CD14-positive monocyte (primary cell): Measurements from ENCODE around the gene EEF1AKMT2. TPM values are rescaled to one million over a fixed set of nuclear protein-coding genes. Genes with fewer than 3 reads are reported as not detected.
"Not testable (repeated sequence)": the region's sequence is repeated elsewhere in the genome, so short reads cannot be mapped to it uniquely, and the experiment has no call there.

Experiments used
- DNase-seq, 3 donors: peaks; one replicate each; pipeline ENCODE4 v3.0.0-alpha.2; 2011 to 2022
- H2AFZ ChIP-seq: 2 replicates; pipeline ENCODE4 v1.6.0; 2012; ENCODE audit warnings: mild to moderate bottlenecking, low read depth, low read length, inconsistent platforms; ENCODE audit not compliant: insufficient read depth, poor library complexity, severe bottlenecking
- H3K27ac ChIP-seq, 2 donors: 1 replicate in 1 of 2; 2 replicates in 1 of 2; pipeline ENCODE4 v1.5.1; 2012 to 2013; ENCODE audit warnings: low read length in 2 of 2, control low read depth in 1 of 2, inconsistent platforms in 1 of 2, low read depth in 1 of 2, mild to moderate bottlenecking in 1 of 2
- H3K27me3 ChIP-seq, 2 donors: one replicate each; pipeline versions ENCODE4 v1.6.0 to v1.6.1; 2011 to 2013; ENCODE audit warnings: low read length in 2 of 2; ENCODE audit not compliant: control insufficient read depth in 2 of 2, insufficient read depth in 2 of 2
- H3K36me3 ChIP-seq, 2 donors: replicated peaks in 1 of 2; 1 replicate in 1 of 2; 2 replicates in 1 of 2; pipeline versions ENCODE4 v1.5.1 to v1.6.1; 2012 to 2013; ENCODE audit warnings: low read length in 2 of 2, control low read depth in 1 of 2, inconsistent platforms in 1 of 2, mild to moderate bottlenecking in 1 of 2; ENCODE audit not compliant: insufficient read depth in 2 of 2, control insufficient read depth in 1 of 2
- H3K4me1 ChIP-seq, 2 donors: 1 replicate in 1 of 2; 2 replicates in 1 of 2; pipeline versions ENCODE4 v1.5.1 to v1.6.1; 2012 to 2013; ENCODE audit warnings: low read length in 2 of 2, control low read depth in 1 of 2, inconsistent platforms in 1 of 2, mild to moderate bottlenecking in 1 of 2, moderate library complexity in 1 of 2; ENCODE audit not compliant: insufficient read depth in 2 of 2, control insufficient read depth in 1 of 2
- H3K4me2 ChIP-seq: replicated peaks from 2 replicates; pipeline ENCODE3; 2012; ENCODE audit warnings: low read length, moderate library complexity, mild to moderate bottlenecking; ENCODE audit not compliant: poor library complexity, severe bottlenecking; ENCODE audit errors: extremely low read depth
- H3K4me3 ChIP-seq, 3 experiments: fragments of 200-600 bp in 1 of 3; sonication (generic) in 1 of 3; replicated peaks in 1 of 3; 1 replicate in 2 of 3; 2 replicates in 1 of 3; pipeline ENCODE4 v1.5.1; 2011 to 2013; ENCODE audit warnings: low read length in 3 of 3, mild to moderate bottlenecking in 3 of 3, control low read depth in 2 of 3, low read depth in 2 of 3, inconsistent platforms in 1 of 3, moderate library complexity in 1 of 3
- H3K79me2 ChIP-seq: 2 replicates; pipeline ENCODE4 v1.6.0; 2012; ENCODE audit warnings: mild to moderate bottlenecking, control low read depth, inconsistent platforms, low read length, moderate library complexity; ENCODE audit not compliant: insufficient read depth
- H3K9ac ChIP-seq: 2 replicates; pipeline ENCODE4 v1.6.0; 2017; ENCODE audit warnings: low read length, mild to moderate bottlenecking; ENCODE audit not compliant: insufficient read depth, poor library complexity, severe bottlenecking
- H3K9me3 ChIP-seq, 2 donors: replicated peaks in 1 of 2; 1 replicate in 1 of 2; 2 replicates in 1 of 2; pipeline versions ENCODE4 v1.5.1 to v1.6.1; 2012 to 2013; ENCODE audit warnings: low read length in 2 of 2, control low read depth in 1 of 2; ENCODE audit not compliant: control insufficient read depth in 1 of 2, insufficient read depth in 1 of 2
- H4K20me1 ChIP-seq: 2 replicates; pipeline ENCODE4 v1.6.0; 2012; ENCODE audit warnings: mild to moderate bottlenecking, low read length, control low read depth, moderate library complexity; ENCODE audit not compliant: insufficient read depth
- H3K27ac Mint-ChIP-seq, 7 donors: one replicate each; pipeline ENCODE4 v1.8.0; 2020; ENCODE audit warnings: mild to moderate bottlenecking in 7 of 7, mixed read lengths in 7 of 7, moderate library complexity in 6 of 7, inconsistent platforms in 2 of 7
- H3K27me3 Mint-ChIP-seq, 3 donors: one replicate each; pipeline ENCODE4 v1.8.0; 2021 to 2022; ENCODE audit warnings: low read depth in 3 of 3, mild to moderate bottlenecking in 3 of 3, mixed read lengths in 3 of 3, moderate library complexity in 3 of 3, inconsistent platforms in 1 of 3
- H3K36me3 Mint-ChIP-seq, 2 donors: one replicate each; pipeline ENCODE4 v1.8.0; 2020; ENCODE audit warnings: mixed read lengths in 2 of 2, inconsistent platforms in 1 of 2, mild to moderate bottlenecking in 1 of 2
- H3K4me1 Mint-ChIP-seq: one replicate; pipeline ENCODE4 v1.8.0; 2020; ENCODE audit warnings: mild to moderate bottlenecking, mixed read lengths
- H3K4me3 Mint-ChIP-seq, 2 donors: one replicate each; pipeline ENCODE4 v1.8.0; 2020; ENCODE audit warnings: mild to moderate bottlenecking in 2 of 2, mixed read lengths in 2 of 2, moderate library complexity in 1 of 2
- H3K9me3 Mint-ChIP-seq, 7 donors: one replicate each; pipeline ENCODE4 v1.8.0; 2020 to 2022; ENCODE audit warnings: mixed read lengths in 7 of 7, mild to moderate bottlenecking in 6 of 7, moderate library complexity in 6 of 7, inconsistent platforms in 2 of 7
- CTCF ChIP-seq: fragments of 200-600 bp; IDR thresholded peaks from one replicate; pipeline ENCODE4 v1.8.0; 2022; ENCODE audit warnings: antibody characterized with exemption, mild to moderate bottlenecking
- WGBS: methylation state at CpG from one replicate; pipeline ENCODE4 v1.1.5; 2013; ENCODE audit warnings: missing lambda C conversion rate; ENCODE audit not compliant: insufficient coverage; 5-methylcytosine and 5-hydroxymethylcytosine counted together
- intact Hi-C, 2 donors: fragments of 100-400 bp; cut with micrococcal nuclease; formaldehyde crosslinking; loops; one replicate each; pipeline versions ENCODE4 v1.15.0 to v1.15.1; 2023
- polyA plus RNA-seq, 3 donors: library from polyadenylated mRNA; depleted of rRNA in 1 of 3; unstranded in 2 of 3; stranded (reverse) in 1 of 3; fragments of 300-500 nt in 2 of 3; fragments of >200 nt in 1 of 3; fragmentation: Illumina TruSeq in 2 of 3; gene quantifications; 1 replicate in 2 of 3; 2 replicates in 1 of 3; pipeline ENCODE4 v1.2.3, GENCODE V29; 2012 to 2021

Gene EEF1AKMT2
- polyA plus RNA-seq, 3 donors, result 7.6 to 13.6 (median 8.2) TPM

GRCh38 chr10:124826262-124826661 lies 34.6 kb upstream of the EEF1AKMT2 start:
- Mint-ChIP-seq H3K4me3 (no peak overlapping the region), H3K4me1 (no peaks in the 10 kb centered on the region), H3K27ac (peak overlapping the region in 1 of 7 donors; percentile 28), H3K9me3 (peaks cover 0 to 2% (median 0%) of the 10 kb centered on the region in 7 donors), H3K27me3 (no peaks in the 10 kb centered on the region), H3K36me3 (peaks cover 62 to 83% of the 10 kb centered on the region in 2 donors)
- no peak for TF ChIP-seq CTCF
- Histone ChIP-seq H3K36me3 (peaks cover 57 to 88% of the 10 kb centered on the region in 2 donors), H4K20me1 (no peaks in the 10 kb centered on the region), H2AFZ (no peak overlapping the region), H3K27me3 (no peaks in the 10 kb centered on the region), H3K9me3 (no peaks in the 10 kb centered on the region), H3K4me1 (no peaks in the 10 kb centered on the region), H3K4me2 (no peak overlapping the region), H3K4me3 (no peak overlapping the region), H3K9ac (no peak overlapping the region), H3K27ac (no peak overlapping the region), H3K79me2 (no peaks in the 10 kb centered on the region)
- intact Hi-C loops, result loop anchor here (5.0 to 10.0 kb wide), 2 partner anchors 291 to 294 kb away; no protein-coding TSS in a partner anchor
- 93% methylated on average over 3 of the region's 4 CpGs for WGBS
- no peak for DNase-seq

- no peak for DNase-seq
- Histone ChIP-seq H3K9me3 (no peaks in the 10 kb centered on the region), H3K27me3 (no peaks in the 10 kb centered on the region), H3K36me3 (peaks cover 53 to 88% of the 10 kb centered on the region in 2 donors), H3K4me3 (no peak overlapping the region), H3K9ac (no peak overlapping the region), H2AFZ (no peak overlapping the region), H3K27ac (no peak overlapping the region), H3K79me2 (no peaks in the 10 kb centered on the region), H4K20me1 (no peaks in the 10 kb centered on the region), H3K4me1 (no peaks in the 10 kb centered on the region), H3K4me2 (no peak overlapping the region)
- no peaks in the 10 kb centered on the region for H3K27me3 Mint-ChIP-seq
- peaks cover 56 to 83% of the 10 kb centered on the region in 2 donors for H3K36me3 Mint-ChIP-seq
- no peak overlapping the region for H3K4me3 Mint-ChIP-seq
- peaks cover 0 to 2% (median 0%) of the 10 kb centered on the region in 7 donors for H3K9me3 Mint-ChIP-seq
- intact Hi-C loops, result loop anchor here (5.0 to 10.0 kb wide), 2 partner anchors 291 to 293 kb away; no protein-coding TSS in a partner anchor
- no peaks in the 10 kb centered on the region for H3K4me1 Mint-ChIP-seq
- no peak overlapping the region for H3K27ac Mint-ChIP-seq
- TF ChIP-seq CTCF, result no peak
Observed at GRCh38 chr10:124825702-124826101, 34.0 kb upstream of the EEF1AKMT2 start.

- H3K79me2 ChIP-seq, H3K4me2 ChIP-seq, H3K27me3 Mint-ChIP-seq, H3K4me1 ChIP-seq, H3K4me3 ChIP-seq, H3K4me1 Mint-ChIP-seq, H3K27me3 ChIP-seq, H4K20me1 ChIP-seq, H2AFZ ChIP-seq, H3K9me3 Mint-ChIP-seq, DNase-seq, H3K27ac ChIP-seq, H3K9me3 ChIP-seq, H3K4me3 Mint-ChIP-seq, H3K9ac ChIP-seq: not testable (repeated sequence)
- H3K36me3 ChIP-seq, result peaks cover 52 to 87% of the 10 kb centered on the region in 2 donors
- Mint-ChIP-seq H3K27ac (peak overlapping the region in 1 of 7 donors; percentile 13), H3K36me3 (peaks cover 54 to 83% of the 10 kb centered on the region in 2 donors)
- intact Hi-C loops, result loop anchor here (5.0 to 10.0 kb wide), 2 partner anchors 290 to 293 kb away; no protein-coding TSS in a partner anchor
- WGBS, result 100% methylated on average over 1 of the region's 7 CpGs
Observed at GRCh38 chr10:124824932-124825331, 33.2 kb upstream of the EEF1AKMT2 start.
